T-helper 2 cell treated with Interferon-gamma antibody and Interleukin-4, amounts not matched to agents 5 μg/mL and 100 μg/mL, for 36 hours (primary cell): ENCODE measurements around the gene TANK.
"Not testable (repeated sequence)": the region's sequence is repeated elsewhere in the genome, so short reads cannot be mapped to it uniquely, and the experiment has no call there.

Experiments used
- DNase-seq: peaks from one replicate; pipeline ENCODE4 v3.0.0; 2021; ENCODE audit warnings: low spot score
- H3K27ac Mint-ChIP-seq: one replicate; pipeline ENCODE4 v1.8.0; 2021; ENCODE audit warnings: mild to moderate bottlenecking, mixed read lengths
- H3K27me3 Mint-ChIP-seq: one replicate; pipeline ENCODE4 v1.8.0; 2021; ENCODE audit warnings: low read depth, mixed read lengths
- H3K36me3 Mint-ChIP-seq: one replicate; pipeline ENCODE4 v1.8.0; 2021; ENCODE audit warnings: low read depth, mixed read lengths
- H3K4me1 Mint-ChIP-seq: one replicate; pipeline ENCODE4 v1.8.0; 2021; ENCODE audit warnings: low read depth, mixed read lengths
- H3K4me3 Mint-ChIP-seq: one replicate; pipeline ENCODE4 v1.8.0; 2022; ENCODE audit warnings: mild to moderate bottlenecking, moderate library complexity, mixed read lengths
- H3K9me3 Mint-ChIP-seq: one replicate; pipeline ENCODE4 v1.8.0; 2021; ENCODE audit warnings: mixed read lengths

Gene TANK

DNA sequence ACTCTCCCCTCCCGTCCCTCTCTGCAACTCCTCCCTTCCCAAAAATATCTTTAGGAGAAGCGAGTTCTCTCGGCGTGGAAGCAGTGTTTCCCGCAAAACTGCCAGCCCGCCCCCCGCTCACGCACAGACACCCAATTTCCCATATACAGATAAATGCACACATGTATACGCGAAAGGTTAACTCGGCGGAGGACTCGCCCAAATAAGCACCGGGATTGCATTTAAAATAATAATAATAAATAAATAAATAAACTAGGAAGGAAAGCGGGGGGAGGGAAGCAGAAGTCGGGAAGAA, 78.0 kb downstream of the TANK start:
- H3K27ac Mint-ChIP-seq: peak overlapping the region; percentile 82
- DNase-seq: no peak
- H3K9me3 Mint-ChIP-seq: no peaks in the 10 kb centered on the region
- no peaks in the 10 kb centered on the region for H3K27me3 Mint-ChIP-seq
- H3K36me3 Mint-ChIP-seq: peaks cover 16% of the 10 kb centered on the region
- peaks cover 35% of the 10 kb centered on the region for H3K4me1 Mint-ChIP-seq
- peak overlapping the region; percentile 94 for H3K4me3 Mint-ChIP-seq

DNA sequence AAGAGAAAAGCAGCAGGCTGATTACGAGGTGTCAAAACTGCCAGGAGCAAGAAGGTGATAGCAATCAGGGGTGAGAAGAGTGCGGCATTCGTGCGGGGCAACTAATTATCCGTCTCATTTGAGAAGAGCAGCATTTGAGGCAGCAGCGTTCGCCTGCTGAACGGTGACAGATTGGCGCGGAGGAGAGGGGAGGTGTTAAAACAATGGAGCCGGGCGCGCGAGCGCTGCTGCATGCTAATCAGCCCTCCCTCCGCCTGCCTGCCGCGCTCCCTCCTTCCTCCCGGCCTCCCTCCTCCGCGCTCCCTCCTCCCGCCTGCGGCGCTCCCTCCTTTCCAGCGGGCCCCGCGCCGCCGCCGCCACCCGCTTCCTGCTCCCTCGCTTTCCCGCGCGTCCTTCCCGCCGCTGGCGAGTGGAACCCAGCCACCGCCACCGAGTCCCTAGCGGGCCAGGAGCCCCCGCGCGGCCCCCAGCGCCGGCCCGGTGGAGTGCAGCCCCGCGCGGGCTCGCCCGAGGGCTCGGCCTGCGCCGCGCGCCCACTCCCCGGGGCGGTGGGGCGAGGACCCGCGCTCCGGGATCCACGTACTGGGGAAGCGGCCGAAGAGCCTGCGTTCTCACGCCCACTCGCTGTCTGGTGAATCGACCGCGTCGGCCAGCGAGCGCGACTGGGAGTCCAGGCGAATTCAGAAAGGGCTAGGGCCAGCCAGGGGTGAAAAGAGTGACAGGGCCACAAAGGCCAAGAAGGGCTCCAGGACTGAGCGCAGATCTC, 78.5 kb downstream of the TANK start:
- peak overlapping the region; percentile 94 for H3K4me3 Mint-ChIP-seq
- no peaks in the 10 kb centered on the region for H3K27me3 Mint-ChIP-seq
- peaks cover 40% of the 10 kb centered on the region for H3K4me1 Mint-ChIP-seq
- H3K36me3 Mint-ChIP-seq: peaks cover 16% of the 10 kb centered on the region
- peak overlapping the region; percentile 82 for H3K27ac Mint-ChIP-seq
- peak; percentile 29 for DNase-seq
- H3K9me3 Mint-ChIP-seq: no peaks in the 10 kb centered on the region

DNA sequence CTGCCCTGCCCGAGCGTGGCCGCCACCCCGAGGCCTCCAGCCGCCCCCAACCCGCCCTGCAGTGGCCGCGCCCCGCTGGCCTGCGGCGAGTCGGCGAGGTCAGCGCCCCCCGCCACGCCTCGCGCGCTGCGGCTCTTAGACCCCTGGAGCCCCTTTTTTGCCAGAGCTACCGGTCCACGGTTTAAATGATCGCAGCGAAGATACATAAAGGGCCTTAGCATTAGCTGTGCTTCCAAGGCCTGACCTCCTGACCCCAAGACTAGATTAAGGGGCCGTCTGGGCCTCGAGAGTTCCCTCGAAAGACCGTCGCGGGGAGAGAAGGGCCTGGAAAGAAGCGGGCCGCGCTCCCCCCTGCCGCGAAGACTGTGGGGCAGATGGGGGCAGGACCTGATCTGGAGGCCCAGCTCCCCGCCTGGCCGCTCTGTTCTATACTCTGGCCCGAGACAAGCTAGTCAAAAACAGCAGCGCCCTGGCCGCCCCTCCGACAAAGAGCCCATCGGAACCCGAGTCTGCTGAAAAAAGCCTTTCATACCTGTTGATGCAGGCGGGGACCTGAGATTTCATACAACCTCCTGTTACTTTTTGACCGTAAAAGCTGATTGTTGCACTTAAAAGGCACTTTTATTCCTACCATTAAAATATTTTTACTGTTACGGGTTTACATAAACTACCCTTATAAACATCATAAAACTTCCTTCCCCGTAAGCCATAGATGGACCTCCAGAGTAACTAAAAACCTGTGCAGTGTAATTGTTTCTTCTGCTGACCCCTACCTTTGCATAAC, 79.3 kb downstream of the TANK start:
- Mint-ChIP-seq H3K27me3 (no peaks in the 10 kb centered on the region), H3K36me3 (peaks cover 13% of the 10 kb centered on the region), H3K9me3 (no peaks in the 10 kb centered on the region), H3K27ac (no peak overlapping the region), H3K4me3 (peak overlapping the region; percentile 24), H3K4me1 (peaks cover 44% of the 10 kb centered on the region)
- no peak for DNase-seq

DNA sequence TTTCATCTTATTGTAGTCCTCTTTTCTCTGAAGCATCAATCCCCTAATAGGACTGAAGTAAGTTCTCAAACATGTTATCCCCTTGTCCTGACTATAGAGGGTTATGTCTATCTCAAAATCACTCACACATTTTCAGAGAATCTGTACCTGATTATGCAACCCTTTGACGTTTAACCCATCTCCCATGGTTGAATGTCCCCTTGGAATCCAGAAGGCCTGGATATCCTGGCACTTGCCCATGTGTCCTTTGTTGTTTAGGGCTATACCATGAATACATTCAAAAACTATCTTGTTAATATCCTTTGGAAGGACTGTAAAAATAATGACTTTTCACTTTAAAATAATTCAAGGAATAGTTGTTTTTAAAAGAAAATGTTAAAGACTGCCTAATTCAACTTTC, 81.7 kb downstream of the TANK start:
- no peak for DNase-seq
- Mint-ChIP-seq H3K4me3 (no peak overlapping the region), H3K36me3 (peaks cover 15% of the 10 kb centered on the region), H3K9me3 (no peaks in the 10 kb centered on the region), H3K4me1 (peaks cover 51% of the 10 kb centered on the region), H3K27ac (no peak overlapping the region), H3K27me3 (no peaks in the 10 kb centered on the region)

DNA sequence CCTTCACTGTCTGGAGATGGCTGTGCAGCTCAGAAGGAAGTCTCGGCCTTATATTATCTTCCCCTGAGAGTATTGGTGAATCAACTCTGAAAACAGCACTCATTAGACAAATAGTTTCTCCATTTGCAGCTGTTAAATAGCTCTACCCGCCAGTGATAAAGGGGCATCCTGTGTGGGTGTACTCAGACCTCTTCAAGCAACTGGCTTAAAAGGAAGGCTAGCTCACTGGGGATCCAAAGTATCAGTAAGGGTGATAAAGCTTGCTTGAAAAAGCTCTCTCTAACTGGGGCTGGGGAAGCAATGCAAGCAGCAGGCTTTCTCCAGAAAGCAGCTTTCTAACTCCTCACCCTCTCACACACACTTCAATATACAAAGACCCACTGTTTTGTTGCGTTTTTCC, 83.1 kb downstream of the TANK start:
- Mint-ChIP-seq H3K27me3 (no peaks in the 10 kb centered on the region), H3K9me3 (no peaks in the 10 kb centered on the region), H3K4me3 (peak overlapping the region; percentile 90), H3K27ac (peak overlapping the region; percentile 94), H3K36me3 (peaks cover 14% of the 10 kb centered on the region), H3K4me1 (peaks cover 48% of the 10 kb centered on the region)
- DNase-seq: no peak

DNA sequence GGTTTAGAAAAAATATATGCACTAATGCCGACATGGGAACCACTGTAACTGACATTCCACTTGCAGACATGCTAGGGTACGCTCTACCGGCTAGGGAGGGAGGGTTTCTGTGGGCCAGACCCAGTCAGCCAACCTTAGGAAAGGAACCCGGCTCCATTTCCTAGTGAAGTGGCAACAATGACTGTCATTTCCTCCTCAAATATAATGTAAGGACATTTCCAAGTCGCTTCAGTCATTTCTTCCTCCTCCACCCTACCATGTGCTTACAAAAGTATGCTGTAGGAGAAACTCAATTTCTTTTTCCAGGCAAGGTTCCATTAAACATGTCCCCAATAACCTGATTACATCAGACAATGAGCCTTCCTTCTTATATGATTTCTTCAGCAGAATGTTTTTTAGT, 83.7 kb downstream of the TANK start:
- no peaks in the 10 kb centered on the region for H3K27me3 Mint-ChIP-seq
- H3K9me3 Mint-ChIP-seq: no peaks in the 10 kb centered on the region
- H3K4me3 Mint-ChIP-seq: peak overlapping the region; percentile 90
- DNase-seq: no peak
- H3K4me1 Mint-ChIP-seq: peaks cover 46% of the 10 kb centered on the region
- peaks cover 14% of the 10 kb centered on the region for H3K36me3 Mint-ChIP-seq
- H3K27ac Mint-ChIP-seq: peak overlapping the region; percentile 94

DNA sequence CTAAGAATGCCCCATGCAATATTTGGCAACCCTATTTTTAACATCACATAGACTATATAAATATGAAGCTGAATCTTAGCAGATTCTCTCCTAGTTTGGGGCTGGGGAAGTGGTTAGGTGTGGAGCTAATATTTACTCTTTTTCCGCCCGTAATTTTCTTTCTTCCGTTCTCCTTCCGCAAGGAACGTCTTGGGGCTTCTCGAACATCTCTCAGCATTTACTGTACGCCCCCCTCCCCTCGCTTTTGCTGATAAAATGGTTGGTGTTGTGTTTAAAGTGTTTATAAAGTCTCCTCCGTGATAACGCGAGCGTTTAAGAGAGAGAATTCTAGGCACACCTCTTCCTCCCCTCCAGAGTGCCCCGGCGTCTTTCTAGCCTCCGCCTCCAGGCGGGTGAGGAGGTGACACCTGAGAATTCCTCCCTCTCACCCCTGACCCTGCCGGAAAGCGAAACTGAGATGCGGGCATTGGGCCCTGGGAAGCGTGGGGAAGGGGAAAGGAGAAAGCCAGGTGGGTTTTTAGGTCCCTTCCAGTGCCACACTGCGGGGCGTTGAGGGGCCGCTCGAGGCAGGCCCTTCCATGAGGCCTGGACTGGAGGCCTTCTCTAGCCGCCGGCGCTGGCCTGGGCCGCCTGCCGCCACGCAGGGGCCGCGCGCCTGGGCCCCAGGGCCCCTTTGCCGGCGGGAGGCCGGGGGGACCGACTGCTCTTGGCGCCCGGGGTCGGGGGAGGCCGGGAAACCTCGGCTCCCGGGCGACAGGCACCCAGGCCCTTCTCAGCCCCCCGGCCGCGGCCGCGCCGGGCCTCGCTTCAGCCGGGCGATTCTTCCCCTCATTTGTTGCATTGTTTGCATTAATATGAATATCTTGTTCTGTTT, 84.4 kb downstream of the TANK start:
- H3K27me3 Mint-ChIP-seq, H3K9me3 Mint-ChIP-seq: not testable (repeated sequence)
- peaks cover 16% of the 10 kb centered on the region for H3K36me3 Mint-ChIP-seq
- peaks cover 46% of the 10 kb centered on the region for H3K4me1 Mint-ChIP-seq
- H3K27ac Mint-ChIP-seq: peak overlapping the region; percentile 96
- peak overlapping the region; percentile 94 for H3K4me3 Mint-ChIP-seq
- peak; percentile 70 for DNase-seq

DNA sequence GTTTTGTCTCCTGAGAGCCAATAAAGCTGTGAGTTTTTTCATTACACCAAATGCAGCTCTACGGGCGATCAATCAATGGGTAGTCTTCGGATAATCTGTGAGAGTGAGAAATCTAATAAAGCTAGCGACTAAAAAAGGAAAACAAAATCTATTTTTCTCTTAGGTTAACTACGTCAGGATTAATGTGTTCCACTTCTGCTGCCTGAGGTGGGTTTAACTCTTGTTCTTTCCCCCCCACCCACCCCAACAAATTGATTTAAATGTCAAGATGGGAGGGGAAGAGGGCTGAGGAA, 85.0 kb downstream of the TANK start:
- peaks cover 46% of the 10 kb centered on the region for H3K4me1 Mint-ChIP-seq
- peak overlapping the region; percentile 94 for H3K4me3 Mint-ChIP-seq
- H3K27me3 Mint-ChIP-seq: no peaks in the 10 kb centered on the region
- H3K9me3 Mint-ChIP-seq: no peaks in the 10 kb centered on the region
- no peak for DNase-seq
- H3K36me3 Mint-ChIP-seq: peaks cover 16% of the 10 kb centered on the region
- H3K27ac Mint-ChIP-seq: peak overlapping the region; percentile 96

DNA sequence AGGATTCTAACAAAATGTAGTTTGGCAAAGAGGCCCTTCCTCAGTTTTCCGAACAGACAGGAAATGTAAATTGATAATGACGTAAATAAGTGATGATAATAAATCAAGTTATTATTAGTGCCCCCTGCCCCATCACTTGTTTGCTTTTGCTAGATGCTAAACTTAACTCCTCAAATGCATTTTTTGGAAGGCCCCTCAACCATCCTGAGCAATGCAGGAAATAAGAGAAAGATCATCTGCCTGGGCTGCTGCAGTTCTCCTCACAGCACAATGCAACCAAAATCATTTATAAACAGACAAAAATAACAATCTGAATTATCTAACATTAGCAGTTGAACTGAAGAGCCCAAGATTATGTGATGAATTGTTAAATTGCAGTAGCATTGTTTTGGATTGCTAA, 85.4 kb downstream of the TANK start:
- Mint-ChIP-seq H3K4me1 (peaks cover 46% of the 10 kb centered on the region), H3K9me3 (no peaks in the 10 kb centered on the region)

DNA sequence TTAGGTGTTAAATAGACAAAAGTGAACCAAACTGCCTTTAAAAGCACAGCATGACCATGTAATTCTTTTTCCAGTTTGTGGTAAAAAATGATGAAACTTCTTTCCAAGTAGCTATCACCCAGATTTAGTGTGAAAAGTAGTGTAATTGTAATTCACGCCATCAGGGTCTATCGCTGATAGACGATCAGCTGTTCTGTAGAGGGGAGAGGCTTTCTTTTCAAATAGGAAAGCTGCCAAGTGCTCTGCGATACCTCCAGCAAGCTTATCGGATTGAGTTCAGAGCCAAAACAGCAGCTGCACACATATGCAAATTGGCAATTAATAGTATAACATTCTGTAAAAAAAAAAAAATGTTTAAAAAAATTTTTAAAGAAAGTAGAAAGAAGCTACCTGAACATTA, 86.1 kb downstream of the TANK start:
- no peaks in the 10 kb centered on the region for H3K9me3 Mint-ChIP-seq
- H3K4me1 Mint-ChIP-seq: peaks cover 46% of the 10 kb centered on the region
- DNase-seq: no peak
- H3K4me3 Mint-ChIP-seq: peak overlapping the region; percentile 94
- H3K27ac Mint-ChIP-seq: peak overlapping the region; percentile 12
- H3K36me3 Mint-ChIP-seq: peaks cover 16% of the 10 kb centered on the region
- no peaks in the 10 kb centered on the region for H3K27me3 Mint-ChIP-seq

More for the DNA sequence above, 85.4 kb downstream of the TANK start:
- H3K4me3 Mint-ChIP-seq: peak overlapping the region; percentile 94
- peaks cover 16% of the 10 kb centered on the region for H3K36me3 Mint-ChIP-seq
- peak overlapping the region; percentile 96 for H3K27ac Mint-ChIP-seq
- no peaks in the 10 kb centered on the region for H3K27me3 Mint-ChIP-seq
- no peak for DNase-seq

DNA sequence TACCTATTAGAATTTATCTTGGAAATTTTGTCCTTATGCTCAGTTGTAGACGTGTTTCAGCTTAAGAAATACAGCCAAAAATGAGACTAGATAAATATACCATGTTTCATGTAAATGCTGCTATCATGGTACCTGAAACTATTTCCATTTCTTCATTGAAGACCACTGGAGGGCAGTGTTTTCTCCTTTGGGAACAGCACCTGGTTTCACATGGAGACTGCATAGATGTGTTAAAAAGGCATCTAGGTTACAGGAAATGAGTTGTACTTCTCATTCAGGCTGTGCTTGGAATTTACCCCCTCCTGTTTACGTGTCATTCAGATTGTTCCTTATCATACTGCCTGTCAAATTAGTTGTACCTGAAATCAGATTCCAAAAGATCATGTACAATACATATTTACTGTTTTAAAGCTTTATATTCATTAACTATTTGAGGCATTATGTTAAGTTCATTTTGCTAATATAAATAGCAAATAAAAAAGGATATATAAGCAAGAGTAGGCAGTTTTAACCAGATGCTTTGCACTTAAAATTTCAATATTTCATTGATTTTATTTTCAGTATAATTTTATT, 90.7 kb downstream of the TANK start:
- peaks cover 12% of the 10 kb centered on the region for H3K4me1 Mint-ChIP-seq
- H3K4me3 Mint-ChIP-seq: no peak overlapping the region
- H3K27ac Mint-ChIP-seq: no peak overlapping the region
- peaks cover 17% of the 10 kb centered on the region for H3K36me3 Mint-ChIP-seq
- DNase-seq: no peak
- no peaks in the 10 kb centered on the region for H3K9me3 Mint-ChIP-seq
- H3K27me3 Mint-ChIP-seq: no peaks in the 10 kb centered on the region

DNA sequence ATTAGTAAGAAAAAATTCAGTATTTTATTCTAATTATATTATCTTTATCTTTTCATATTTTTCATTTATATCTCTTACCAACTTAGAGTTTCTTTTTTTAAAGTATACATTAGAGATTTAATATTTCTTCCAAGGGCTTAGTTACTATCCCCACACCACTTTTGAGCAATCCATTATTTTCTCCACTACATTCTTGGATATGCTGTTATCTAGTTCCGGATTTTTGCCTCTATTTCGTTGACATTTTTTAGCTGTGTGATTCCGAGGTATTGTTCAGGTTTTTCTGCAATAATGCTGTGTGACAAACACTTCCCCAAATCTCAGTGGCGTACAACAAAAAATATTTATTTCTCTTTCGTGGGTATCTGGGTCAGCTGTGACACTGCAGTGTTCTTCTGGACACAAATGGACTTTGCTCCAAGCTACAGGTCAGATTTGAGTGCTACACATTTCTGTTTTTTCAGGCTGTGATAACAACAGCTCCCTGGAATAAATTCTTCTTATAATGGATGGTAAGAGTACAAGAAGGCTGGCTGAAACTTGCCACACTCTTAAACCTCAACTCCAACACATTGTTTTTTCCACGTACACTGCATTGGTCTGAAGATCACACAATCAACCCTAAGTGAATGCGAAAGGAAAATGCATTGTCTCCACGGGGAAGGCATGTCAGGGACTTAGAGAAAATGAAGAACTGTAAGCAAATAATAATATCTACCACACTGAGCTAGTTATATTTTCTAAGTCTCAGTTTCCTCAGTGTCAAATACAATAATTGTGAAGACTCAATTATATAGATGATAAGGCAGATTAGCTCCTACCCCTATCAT, 97.1 kb downstream of the TANK start:
- Mint-ChIP-seq H3K36me3 (peaks cover 5% of the 10 kb centered on the region), H3K27me3 (peaks cover 2% of the 10 kb centered on the region), H3K9me3 (no peaks in the 10 kb centered on the region), H3K4me1 (no peaks in the 10 kb centered on the region), H3K4me3 (no peak overlapping the region), H3K27ac (no peak overlapping the region)
- DNase-seq: no peak

DNA sequence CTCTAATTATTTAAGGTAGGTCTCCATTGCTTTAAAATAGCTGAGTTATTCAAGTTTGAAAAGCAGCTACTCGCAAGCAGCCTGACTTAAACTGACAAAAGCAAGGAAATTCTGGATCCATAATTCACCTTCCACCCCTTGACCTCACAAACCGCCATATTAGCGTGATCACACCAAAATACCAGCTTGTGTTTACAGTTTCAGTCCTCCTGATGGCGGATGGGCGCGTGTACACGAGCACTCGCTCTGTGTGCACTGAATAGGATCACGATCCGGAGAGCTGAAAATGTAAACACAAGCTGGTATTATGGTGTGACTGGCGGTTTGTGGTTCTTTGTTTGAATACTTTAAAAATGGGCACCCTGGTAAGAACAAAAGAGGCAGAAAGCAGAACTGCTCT, 105.6 kb downstream of the TANK start:
- no peak overlapping the region for H3K4me3 Mint-ChIP-seq
- H3K36me3 Mint-ChIP-seq: no peaks in the 10 kb centered on the region
- H3K9me3 Mint-ChIP-seq: no peaks in the 10 kb centered on the region
- no peaks in the 10 kb centered on the region for H3K4me1 Mint-ChIP-seq
- no peak overlapping the region for H3K27ac Mint-ChIP-seq
- peaks cover 22% of the 10 kb centered on the region for H3K27me3 Mint-ChIP-seq
- DNase-seq: no peak
